GM23338 (cell line): ENCODE data around the gene BHLHE41. TPM values are rescaled to one million over a fixed set of nuclear protein-coding genes. Genes with fewer than 3 reads are reported as not detected.

ENCODE experiments used
- ATAC-seq: fragments of 200-7000 bp; cut with Tn5 transposase; 3 replicates; pipeline ENCODE4 v1.9.1; 2020
- DNase-seq: peaks from one replicate; pipeline ENCODE4 v3.0.0-alpha.2; 2015; ENCODE audit warnings: low spot score
- H2AFZ ChIP-seq: fragments of 200-600 bp; sonication (generic); 2 replicates; pipeline ENCODE4 v1.8.0; 2016; ENCODE audit warnings: antibody characterized with exemption, mild to moderate bottlenecking, moderate library complexity
- H3F3A ChIP-seq: fragments of 200-600 bp; sonication (generic); replicated peaks from 2 replicates; pipeline ENCODE4 v1.8.0; 2017; ENCODE audit warnings: antibody characterized with exemption, mixed run types, low read depth
- H3K27ac ChIP-seq: fragments of 200-600 bp; sonication (generic); 2 replicates; pipeline ENCODE4 v1.6.1; 2016; ENCODE audit warnings: low read depth
- H3K27me3 ChIP-seq: fragments of 200-600 bp; sonication (generic); 2 replicates; pipeline ENCODE4 v1.8.0; 2016; ENCODE audit warnings: mild to moderate bottlenecking, mixed run types, moderate library complexity; ENCODE audit not compliant: insufficient read depth
- H3K36me3 ChIP-seq: fragments of 200-600 bp; sonication (generic); 2 replicates; pipeline ENCODE4 v1.8.0; 2016; ENCODE audit warnings: mild to moderate bottlenecking; ENCODE audit not compliant: insufficient read depth
- H3K4me1 ChIP-seq: fragments of 200-600 bp; sonication (generic); 2 replicates; pipeline ENCODE4 v1.8.0; 2016; ENCODE audit warnings: mild to moderate bottlenecking, moderate library complexity; ENCODE audit not compliant: insufficient read depth
- H3K4me2 ChIP-seq: fragments of 200-600 bp; sonication (generic); 2 replicates; pipeline ENCODE4 v1.7.1; 2017; ENCODE audit warnings: mixed run types
- H3K4me3 ChIP-seq: fragments of 200-600 bp; sonication (generic); 2 replicates; pipeline ENCODE4 v1.6.1; 2016; ENCODE audit warnings: mixed run types
- H3K79me2 ChIP-seq: fragments of 200-600 bp; sonication (generic); replicated peaks from 2 replicates; pipeline ENCODE4 v1.8.0; 2017; ENCODE audit warnings: mild to moderate bottlenecking; ENCODE audit not compliant: insufficient read depth
- H3K9me2 ChIP-seq: fragments of 200-600 bp; sonication (generic); 2 replicates; pipeline ENCODE4 v1.8.0; 2017; ENCODE audit not compliant: insufficient read depth
- H4K20me1 ChIP-seq: fragments of 200-600 bp; sonication (generic); replicated peaks from 2 replicates; pipeline ENCODE4 v1.8.0; 2017; ENCODE audit warnings: mild to moderate bottlenecking; ENCODE audit not compliant: insufficient read depth
- H3K27ac Mint-ChIP-seq: 2 replicates; pipeline ENCODE4 v1.8.0; 2020; ENCODE audit warnings: inconsistent platforms, mild to moderate bottlenecking, moderate library complexity, mixed read lengths
- H3K27me3 Mint-ChIP-seq: 3 replicates; pipeline ENCODE4 v1.8.0; 2022; ENCODE audit warnings: low read depth, mild to moderate bottlenecking, moderate library complexity, mixed read lengths, inconsistent platforms; ENCODE audit not compliant: insufficient read depth, poor library complexity
- H3K36me3 Mint-ChIP-seq: 3 replicates; pipeline ENCODE4 v1.8.0; 2021; ENCODE audit warnings: low read depth, mild to moderate bottlenecking, inconsistent platforms, moderate library complexity, mixed read lengths
- H3K4me1 Mint-ChIP-seq: 3 replicates; pipeline ENCODE4 v1.8.0; 2020; ENCODE audit warnings: mild to moderate bottlenecking, inconsistent platforms, mixed read lengths
- H3K4me3 Mint-ChIP-seq: 3 replicates; pipeline ENCODE4 v1.8.0; 2021; ENCODE audit warnings: moderate library complexity, mild to moderate bottlenecking, inconsistent platforms, mixed read lengths
- H3K9me3 Mint-ChIP-seq: 3 replicates; pipeline ENCODE4 v1.8.0; 2020; ENCODE audit warnings: moderate library complexity, mild to moderate bottlenecking, inconsistent platforms, mixed read lengths
- CREB1 ChIP-seq: fragments of 250-450 bp; sonication (Bioruptor Pico); IDR thresholded peaks from 2 replicates; pipeline ENCODE4 v1.5.0; 2020; ENCODE audit warnings: low read depth, mild to moderate bottlenecking, moderate library complexity
- EZH2 ChIP-seq: fragments of 200-600 bp; sonication (generic); IDR thresholded peaks from one replicate; pipeline ENCODE4 v1.8.0; 2017; ENCODE audit warnings: antibody characterized with exemption, mild to moderate bottlenecking, low read depth; ENCODE audit not compliant: unreplicated experiment
- JUNB ChIP-seq: IDR thresholded peaks from one replicate; pipeline ENCODE4 v1.6.1; 2016; ENCODE audit warnings: antibody characterized with exemption; ENCODE audit not compliant: unreplicated experiment
- NANOG ChIP-seq: IDR thresholded peaks from 2 replicates; pipeline ENCODE4 v1.6.1; 2016; ENCODE audit warnings: antibody characterized with exemption, borderline replicate concordance
- POLR2AphosphoS5 ChIP-seq: IDR thresholded peaks from 2 replicates; pipeline ENCODE4 v1.6.1; 2016; ENCODE audit warnings: antibody characterized with exemption, low read depth
- REST ChIP-seq: IDR thresholded peaks from one replicate; pipeline ENCODE4 v1.6.1; 2018; ENCODE audit warnings: antibody characterized with exemption; ENCODE audit not compliant: unreplicated experiment
- STAT1 ChIP-seq: IDR thresholded peaks from one replicate; pipeline ENCODE4 v1.6.1; 2016; ENCODE audit warnings: antibody characterized with exemption; ENCODE audit not compliant: unreplicated experiment
- ZNF114 ChIP-seq: fragments of 250-450 bp; sonication (Bioruptor Pico); IDR thresholded peaks from 2 replicates; pipeline ENCODE4 v1.5.0; 2020; ENCODE audit warnings: mild to moderate bottlenecking, moderate library complexity
- ZNF331 ChIP-seq: fragments of 250-450 bp; sonication (Bioruptor Pico); IDR thresholded peaks from 2 replicates; pipeline ENCODE4 v1.5.0; 2020; ENCODE audit warnings: low read depth, mild to moderate bottlenecking, moderate library complexity
- polyA plus RNA-seq: library from polyadenylated mRNA; unstranded; fragments of >200 nt; fragmentation: Nextera tagmentation; extraction: Ambion mirVana; gene quantifications from 2 replicates; pipeline ENCODE4 v1.2.1, GENCODE V29; 2016
- total RNA-seq: library from RNA; depleted of rRNA; stranded (reverse); fragments of >200 nt; shearing (Covaris generic); gene quantifications from 2 replicates; pipeline ENCODE4 v1.2.3, GENCODE V29; 2014
- TF ChIP-seq, protein P1 (sequence below): fragments of 250-450 bp; sonication (Bioruptor Pico); IDR thresholded peaks from 2 replicates; pipeline ENCODE4 v1.5.0; 2020; ENCODE audit warnings: mild to moderate bottlenecking, moderate library complexity
- TF ChIP-seq, protein P2 (sequence below), 2 experiments: fragments of 200-600 bp in 1 of 2; sonication (generic) in 1 of 2; conservative IDR thresholded peaks; 2 replicates each; pipeline versions ENCODE4 v1.5.1 to v1.6.1; 2016 to 2017; ENCODE audit warnings: antibody characterized with exemption in 2 of 2, low read depth in 2 of 2, mild to moderate bottlenecking in 2 of 2, moderate library complexity in 1 of 2
- TF ChIP-seq, protein P3 (sequence below): IDR thresholded peaks from 2 replicates; pipeline ENCODE4 v1.6.1; 2016; ENCODE audit warnings: antibody characterized with exemption

The BHLHE41 gene
- total and polyA plus RNA-seq, 2 experiments from 2014 or later = 1.6 to 2.9 TPM

GRCh38 chr12:26112232-26112631 is 12.6 kb downstream of the BHLHE41 start:
- Mint-ChIP-seq H3K9me3 (no peaks in the 10 kb centered on the region), H3K4me3 (peak overlapping the region; percentile 80), H3K27ac (no peak overlapping the region), H3K36me3 (no peaks in the 10 kb centered on the region; the same call in 2 of the 3 replicates), H3K4me1 (peaks cover 60% of the 10 kb centered on the region), H3K27me3 (peaks cover 20% of the 10 kb centered on the region)
- ATAC-seq (no peak), DNase-seq (no peak)
- TF ChIP-seq POLR2AphosphoS5 (no peak), REST (no peak), CREB1 (CRISPR knock-in tag) (no peak), STAT1 (no peak), EZH2 (no peak), JUNB (no peak), ZNF331 (no peak), ZNF114 (no peak), NANOG (no peak)
- TF ChIP-seq, protein P1, sequence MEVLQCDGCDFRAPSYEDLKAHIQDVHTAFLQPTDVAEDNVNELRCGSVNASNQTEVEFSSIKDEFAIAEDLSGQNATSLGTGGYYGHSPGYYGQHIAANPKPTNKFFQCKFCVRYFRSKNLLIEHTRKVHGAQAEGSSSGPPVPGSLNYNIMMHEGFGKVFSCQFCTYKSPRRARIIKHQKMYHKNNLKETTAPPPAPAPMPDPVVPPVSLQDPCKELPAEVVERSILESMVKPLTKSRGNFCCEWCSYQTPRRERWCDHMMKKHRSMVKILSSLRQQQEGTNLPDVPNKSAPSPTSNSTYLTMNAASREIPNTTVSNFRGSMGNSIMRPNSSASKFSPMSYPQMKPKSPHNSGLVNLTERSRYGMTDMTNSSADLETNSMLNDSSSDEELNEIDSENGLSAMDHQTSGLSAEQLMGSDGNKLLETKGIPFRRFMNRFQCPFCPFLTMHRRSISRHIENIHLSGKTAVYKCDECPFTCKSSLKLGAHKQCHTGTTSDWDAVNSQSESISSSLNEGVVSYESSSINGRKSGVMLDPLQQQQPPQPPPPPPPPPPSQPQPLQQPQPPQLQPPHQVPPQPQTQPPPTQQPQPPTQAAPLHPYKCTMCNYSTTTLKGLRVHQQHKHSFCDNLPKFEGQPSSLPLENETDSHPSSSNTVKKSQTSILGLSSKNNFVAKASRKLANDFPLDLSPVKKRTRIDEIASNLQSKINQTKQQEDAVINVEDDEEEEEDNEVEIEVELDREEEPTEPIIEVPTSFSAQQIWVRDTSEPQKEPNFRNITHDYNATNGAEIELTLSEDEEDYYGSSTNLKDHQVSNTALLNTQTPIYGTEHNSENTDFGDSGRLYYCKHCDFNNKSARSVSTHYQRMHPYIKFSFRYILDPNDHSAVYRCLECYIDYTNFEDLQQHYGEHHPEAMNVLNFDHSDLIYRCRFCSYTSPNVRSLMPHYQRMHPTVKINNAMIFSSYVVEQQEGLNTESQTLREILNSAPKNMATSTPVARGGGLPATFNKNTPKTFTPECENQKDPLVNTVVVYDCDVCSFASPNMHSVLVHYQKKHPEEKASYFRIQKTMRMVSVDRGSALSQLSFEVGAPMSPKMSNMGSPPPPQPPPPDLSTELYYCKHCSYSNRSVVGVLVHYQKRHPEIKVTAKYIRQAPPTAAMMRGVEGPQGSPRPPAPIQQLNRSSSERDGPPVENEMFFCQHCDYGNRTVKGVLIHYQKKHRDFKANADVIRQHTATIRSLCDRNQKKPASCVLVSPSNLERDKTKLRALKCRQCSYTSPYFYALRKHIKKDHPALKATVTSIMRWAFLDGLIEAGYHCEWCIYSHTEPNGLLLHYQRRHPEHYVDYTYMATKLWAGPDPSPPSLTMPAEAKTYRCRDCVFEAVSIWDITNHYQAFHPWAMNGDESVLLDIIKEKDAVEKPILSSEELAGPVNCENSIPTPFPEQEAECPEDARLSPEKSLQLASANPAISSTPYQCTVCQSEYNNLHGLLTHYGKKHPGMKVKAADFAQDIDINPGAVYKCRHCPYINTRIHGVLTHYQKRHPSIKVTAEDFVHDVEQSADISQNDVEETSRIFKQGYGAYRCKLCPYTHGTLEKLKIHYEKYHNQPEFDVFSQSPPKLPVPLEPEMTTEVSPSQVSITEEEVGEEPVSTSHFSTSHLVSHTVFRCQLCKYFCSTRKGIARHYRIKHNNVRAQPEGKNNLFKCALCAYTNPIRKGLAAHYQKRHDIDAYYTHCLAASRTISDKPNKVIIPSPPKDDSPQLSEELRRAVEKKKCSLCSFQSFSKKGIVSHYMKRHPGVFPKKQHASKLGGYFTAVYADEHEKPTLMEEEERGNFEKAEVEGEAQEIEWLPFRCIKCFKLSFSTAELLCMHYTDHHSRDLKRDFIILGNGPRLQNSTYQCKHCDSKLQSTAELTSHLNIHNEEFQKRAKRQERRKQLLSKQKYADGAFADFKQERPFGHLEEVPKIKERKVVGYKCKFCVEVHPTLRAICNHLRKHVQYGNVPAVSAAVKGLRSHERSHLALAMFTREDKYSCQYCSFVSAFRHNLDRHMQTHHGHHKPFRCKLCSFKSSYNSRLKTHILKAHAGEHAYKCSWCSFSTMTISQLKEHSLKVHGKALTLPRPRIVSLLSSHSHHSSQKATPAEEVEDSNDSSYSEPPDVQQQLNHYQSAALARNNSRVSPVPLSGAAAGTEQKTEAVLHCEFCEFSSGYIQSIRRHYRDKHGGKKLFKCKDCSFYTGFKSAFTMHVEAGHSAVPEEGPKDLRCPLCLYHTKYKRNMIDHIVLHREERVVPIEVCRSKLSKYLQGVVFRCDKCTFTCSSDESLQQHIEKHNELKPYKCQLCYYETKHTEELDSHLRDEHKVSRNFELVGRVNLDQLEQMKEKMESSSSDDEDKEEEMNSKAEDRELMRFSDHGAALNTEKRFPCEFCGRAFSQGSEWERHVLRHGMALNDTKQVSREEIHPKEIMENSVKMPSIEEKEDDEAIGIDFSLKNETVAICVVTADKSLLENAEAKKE (CRISPR knock-in tag) = no peak
- TF ChIP-seq, protein P2, sequence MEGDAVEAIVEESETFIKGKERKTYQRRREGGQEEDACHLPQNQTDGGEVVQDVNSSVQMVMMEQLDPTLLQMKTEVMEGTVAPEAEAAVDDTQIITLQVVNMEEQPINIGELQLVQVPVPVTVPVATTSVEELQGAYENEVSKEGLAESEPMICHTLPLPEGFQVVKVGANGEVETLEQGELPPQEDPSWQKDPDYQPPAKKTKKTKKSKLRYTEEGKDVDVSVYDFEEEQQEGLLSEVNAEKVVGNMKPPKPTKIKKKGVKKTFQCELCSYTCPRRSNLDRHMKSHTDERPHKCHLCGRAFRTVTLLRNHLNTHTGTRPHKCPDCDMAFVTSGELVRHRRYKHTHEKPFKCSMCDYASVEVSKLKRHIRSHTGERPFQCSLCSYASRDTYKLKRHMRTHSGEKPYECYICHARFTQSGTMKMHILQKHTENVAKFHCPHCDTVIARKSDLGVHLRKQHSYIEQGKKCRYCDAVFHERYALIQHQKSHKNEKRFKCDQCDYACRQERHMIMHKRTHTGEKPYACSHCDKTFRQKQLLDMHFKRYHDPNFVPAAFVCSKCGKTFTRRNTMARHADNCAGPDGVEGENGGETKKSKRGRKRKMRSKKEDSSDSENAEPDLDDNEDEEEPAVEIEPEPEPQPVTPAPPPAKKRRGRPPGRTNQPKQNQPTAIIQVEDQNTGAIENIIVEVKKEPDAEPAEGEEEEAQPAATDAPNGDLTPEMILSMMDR (conservative IDR thresholded peaks at IDR 0.05; ENCODE audit: low read depth in 2 of 2) = no peak
- TF ChIP-seq, protein P3, sequence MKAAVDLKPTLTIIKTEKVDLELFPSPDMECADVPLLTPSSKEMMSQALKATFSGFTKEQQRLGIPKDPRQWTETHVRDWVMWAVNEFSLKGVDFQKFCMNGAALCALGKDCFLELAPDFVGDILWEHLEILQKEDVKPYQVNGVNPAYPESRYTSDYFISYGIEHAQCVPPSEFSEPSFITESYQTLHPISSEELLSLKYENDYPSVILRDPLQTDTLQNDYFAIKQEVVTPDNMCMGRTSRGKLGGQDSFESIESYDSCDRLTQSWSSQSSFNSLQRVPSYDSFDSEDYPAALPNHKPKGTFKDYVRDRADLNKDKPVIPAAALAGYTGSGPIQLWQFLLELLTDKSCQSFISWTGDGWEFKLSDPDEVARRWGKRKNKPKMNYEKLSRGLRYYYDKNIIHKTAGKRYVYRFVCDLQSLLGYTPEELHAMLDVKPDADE = no peak
- no peak overlapping the region for H2AFZ ChIP-seq
- peak overlapping the region; percentile 80 for H3K4me2 ChIP-seq
- H4K20me1 ChIP-seq = no peaks in the 10 kb centered on the region
- H3K4me3 ChIP-seq = peak overlapping the region; percentile 53
- no peaks in the 10 kb centered on the region for H3K79me2 ChIP-seq
- H3F3A ChIP-seq = no peaks in the 10 kb centered on the region; the same call in 1 of the 2 replicates
- no peaks in the 10 kb centered on the region for H3K9me2 ChIP-seq
- peaks cover 27% of the 10 kb centered on the region for H3K27me3 ChIP-seq
- no peaks in the 10 kb centered on the region for H3K36me3 ChIP-seq
- H3K27ac ChIP-seq = 0 out of 2 replicates have a peak overlapping the region, but pooled peaks have one; percentile 2
- peaks cover 47% of the 10 kb centered on the region for H3K4me1 ChIP-seq
